Measurements from ENCODE around the gene SSX2IP. TPM values are rescaled to one million over a fixed set of nuclear protein-coding genes. Genes with fewer than 3 reads are reported as not detected.

The SSX2IP gene
- total and polyA plus RNA-seq, 2 experiments from 2014 or later = 12.3 to 20.5 TPM

DNA sequence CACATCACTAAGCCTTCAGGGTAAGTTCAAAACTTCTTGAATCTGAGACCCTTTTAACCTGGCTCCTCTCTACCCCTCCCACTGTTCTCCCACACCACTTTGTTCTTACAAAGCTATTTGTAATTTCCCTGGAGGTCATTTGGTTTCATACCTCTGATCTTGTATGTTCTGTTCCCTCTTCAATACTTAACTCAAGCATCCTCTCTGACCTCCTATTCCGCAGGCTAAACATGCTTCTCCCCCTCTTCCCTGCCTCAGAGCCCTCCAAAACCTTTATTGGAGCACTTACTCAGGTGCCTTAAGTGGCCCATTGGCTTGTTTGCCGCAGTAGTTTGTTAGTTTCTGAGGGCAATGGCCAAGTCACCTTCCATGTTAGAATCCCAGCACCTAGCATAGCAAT, 54.8 kb downstream of the SSX2IP start:
- Histone ChIP-seq H3K9me3 (ENCODE audit: low read depth) (no peaks in the 10 kb centered on the region), H3K4me3 (no peak overlapping the region), H3K36me3 (no peaks in the 10 kb centered on the region), H3K4me1 (ENCODE audit: low read depth) (peaks cover 8% of the 10 kb centered on the region), H3K27ac (no peak overlapping the region), H3K27me3 (no peaks in the 10 kb centered on the region)
- TF ChIP-seq, protein P1, sequence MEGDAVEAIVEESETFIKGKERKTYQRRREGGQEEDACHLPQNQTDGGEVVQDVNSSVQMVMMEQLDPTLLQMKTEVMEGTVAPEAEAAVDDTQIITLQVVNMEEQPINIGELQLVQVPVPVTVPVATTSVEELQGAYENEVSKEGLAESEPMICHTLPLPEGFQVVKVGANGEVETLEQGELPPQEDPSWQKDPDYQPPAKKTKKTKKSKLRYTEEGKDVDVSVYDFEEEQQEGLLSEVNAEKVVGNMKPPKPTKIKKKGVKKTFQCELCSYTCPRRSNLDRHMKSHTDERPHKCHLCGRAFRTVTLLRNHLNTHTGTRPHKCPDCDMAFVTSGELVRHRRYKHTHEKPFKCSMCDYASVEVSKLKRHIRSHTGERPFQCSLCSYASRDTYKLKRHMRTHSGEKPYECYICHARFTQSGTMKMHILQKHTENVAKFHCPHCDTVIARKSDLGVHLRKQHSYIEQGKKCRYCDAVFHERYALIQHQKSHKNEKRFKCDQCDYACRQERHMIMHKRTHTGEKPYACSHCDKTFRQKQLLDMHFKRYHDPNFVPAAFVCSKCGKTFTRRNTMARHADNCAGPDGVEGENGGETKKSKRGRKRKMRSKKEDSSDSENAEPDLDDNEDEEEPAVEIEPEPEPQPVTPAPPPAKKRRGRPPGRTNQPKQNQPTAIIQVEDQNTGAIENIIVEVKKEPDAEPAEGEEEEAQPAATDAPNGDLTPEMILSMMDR (IDR thresholded peaks at IDR 0.05; ENCODE audit: low read depth, low read length) = no peak
- no peak for DNase-seq (ENCODE audit: low read depth in 1 of 2, low spot score in 1 of 2)

GRCh38 chr1:84634536-84635205, 55.6 kb downstream of the SSX2IP start:
- TF ChIP-seq, protein P1 (IDR thresholded peaks at IDR 0.05; ENCODE audit: low read depth, low read length) = no peak
- DNase-seq (ENCODE audit: low read depth in 1 of 2, low spot score in 1 of 2) = peak in 1 of 2 donors; percentile 9

DNA sequence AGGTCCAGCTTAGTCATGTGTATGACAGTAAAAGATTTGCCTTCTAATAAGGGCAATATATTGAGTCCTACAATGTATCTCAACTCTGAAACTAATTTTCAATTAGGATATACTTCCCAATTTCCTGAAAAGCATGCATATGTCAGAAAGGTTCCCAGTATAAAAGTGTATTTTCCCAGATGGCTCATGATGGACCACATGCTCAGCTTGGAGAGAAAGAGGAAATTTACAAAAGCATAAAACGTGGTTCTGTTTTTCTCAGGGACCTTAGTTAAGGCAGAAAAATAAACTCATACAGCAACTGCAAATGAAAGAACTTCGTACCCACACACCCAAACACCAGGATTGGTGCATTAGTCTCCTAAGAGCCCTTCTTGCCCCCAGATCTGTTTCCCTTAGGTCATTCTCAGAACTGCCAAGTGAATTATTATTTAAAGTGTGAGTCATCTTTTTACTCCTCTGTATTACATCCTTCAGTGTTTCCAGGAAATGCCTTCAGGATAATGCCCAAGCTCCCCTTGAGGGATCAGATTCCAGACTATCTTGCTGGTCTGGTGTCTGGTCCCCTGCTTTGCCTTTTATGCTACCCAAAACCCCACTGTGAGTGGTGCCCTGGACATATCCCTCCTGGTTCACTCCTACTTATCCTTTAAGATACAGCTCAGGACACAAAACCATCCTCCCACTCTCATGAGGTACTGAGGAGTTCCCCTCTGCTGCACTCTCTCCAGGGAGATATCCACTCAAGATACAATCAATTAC, 57.4 kb downstream of the SSX2IP start:
- TF ChIP-seq, protein P1 (IDR thresholded peaks at IDR 0.05; ENCODE audit: low read depth, low read length) = no peak
- Histone ChIP-seq H3K27ac (no peak overlapping the region), H3K4me1 (ENCODE audit: low read depth) (peaks cover 8% of the 10 kb centered on the region)

More at GRCh38 chr1:84634536-84635205, 55.6 kb downstream of the SSX2IP start:
- H3K4me1 ChIP-seq (ENCODE audit: low read depth) = peaks cover 8% of the 10 kb centered on the region
- no peaks in the 10 kb centered on the region for H3K9me3 ChIP-seq (ENCODE audit: low read depth)
- H3K27me3 ChIP-seq = no peaks in the 10 kb centered on the region
- no peaks in the 10 kb centered on the region for H3K36me3 ChIP-seq
- H3K27ac ChIP-seq = peak overlapping the region; percentile 24
- no peak overlapping the region for H3K4me3 ChIP-seq

GRCh38 chr1:84632137-84632536, 58.1 kb downstream of the SSX2IP start:
- TF ChIP-seq, protein P1 (IDR thresholded peaks at IDR 0.05; ENCODE audit: low read depth, low read length) = no peak
- Histone ChIP-seq H3K36me3 (no peaks in the 10 kb centered on the region), H3K9me3 (ENCODE audit: low read depth) (no peaks in the 10 kb centered on the region), H3K27me3 (no peaks in the 10 kb centered on the region), H3K4me3 (no peak overlapping the region), H3K4me1 (ENCODE audit: low read depth) (peaks cover 8% of the 10 kb centered on the region), H3K27ac (no peak overlapping the region)
- no peak for DNase-seq (ENCODE audit: low read depth in 1 of 2, low spot score in 1 of 2)

More for the DNA sequence above, 57.4 kb downstream of the SSX2IP start:
- Histone ChIP-seq H3K27me3 (no peaks in the 10 kb centered on the region), H3K36me3 (no peaks in the 10 kb centered on the region), H3K4me3 (no peak overlapping the region), H3K9me3 (ENCODE audit: low read depth) (no peaks in the 10 kb centered on the region)
- DNase-seq (ENCODE audit: low read depth in 1 of 2, low spot score in 1 of 2) = peak in 1 of 2 donors; percentile 59

DNA sequence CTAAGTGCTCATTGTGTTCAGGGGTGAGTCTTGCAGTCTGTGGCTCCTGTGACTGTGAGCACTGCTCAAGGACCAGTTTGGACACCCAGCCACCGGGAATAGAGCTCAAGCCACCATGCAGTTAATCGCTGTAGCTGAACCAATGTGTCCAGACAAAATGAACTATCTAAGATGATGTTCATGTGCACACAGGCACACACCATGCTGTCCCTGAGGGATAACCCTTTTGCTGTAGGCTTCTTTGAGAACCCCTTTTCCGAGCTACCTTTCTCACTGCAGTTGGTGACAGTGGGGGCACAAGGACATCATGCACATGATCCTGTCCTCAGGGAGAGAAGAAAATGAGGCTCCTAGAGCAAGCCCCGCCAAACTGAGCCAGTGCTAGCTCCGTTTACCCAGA, 65.4 kb downstream of the SSX2IP start:
- TF ChIP-seq, protein P1 (IDR thresholded peaks at IDR 0.05; ENCODE audit: low read depth, low read length) = no peak
- no peak for DNase-seq (ENCODE audit: low read depth in 1 of 2, low spot score in 1 of 2)
- no peak overlapping the region for H3K27ac ChIP-seq

More for the DNA sequence above, 65.4 kb downstream of the SSX2IP start:
- no peak overlapping the region for H3K4me3 ChIP-seq
- H3K9me3 ChIP-seq (ENCODE audit: low read depth) = no peaks in the 10 kb centered on the region
- no peaks in the 10 kb centered on the region for H3K27me3 ChIP-seq
- no peaks in the 10 kb centered on the region for H3K4me1 ChIP-seq (ENCODE audit: low read depth)
- no peaks in the 10 kb centered on the region for H3K36me3 ChIP-seq
